Endothelial cell (in vitro differentiated cells): ENCODE results near the gene MRPL47. TPM values are rescaled to one million over a fixed set of nuclear protein-coding genes. Genes with fewer than 3 reads are reported as not detected.

ENCODE experiments used
- DNase-seq: peaks from one replicate; pipeline ENCODE4 v3.0.0; 2021; ENCODE audit warnings: low spot score
- H3K27ac Mint-ChIP-seq: one replicate; pipeline ENCODE4 v1.8.0; 2021; ENCODE audit warnings: mixed read lengths, inconsistent platforms; ENCODE audit not compliant: unreplicated experiment
- H3K27me3 Mint-ChIP-seq: one replicate; pipeline ENCODE4 v1.8.0; 2021; ENCODE audit warnings: mild to moderate bottlenecking, moderate library complexity, mixed read lengths, inconsistent platforms; ENCODE audit not compliant: unreplicated experiment
- H3K36me3 Mint-ChIP-seq: one replicate; pipeline ENCODE4 v1.8.0; 2021; ENCODE audit warnings: mild to moderate bottlenecking, low read depth, mixed read lengths, inconsistent platforms; ENCODE audit not compliant: unreplicated experiment
- H3K4me1 Mint-ChIP-seq: one replicate; pipeline ENCODE4 v1.8.0; 2021; ENCODE audit warnings: mild to moderate bottlenecking, mixed read lengths, inconsistent platforms; ENCODE audit not compliant: unreplicated experiment
- H3K4me3 Mint-ChIP-seq: one replicate; pipeline ENCODE4 v1.8.0; 2021; ENCODE audit warnings: mild to moderate bottlenecking, mixed read lengths, inconsistent platforms; ENCODE audit not compliant: unreplicated experiment
- H3K9me3 Mint-ChIP-seq: one replicate; pipeline ENCODE4 v1.8.0; 2021; ENCODE audit warnings: mixed read lengths, inconsistent platforms; ENCODE audit not compliant: unreplicated experiment
- total RNA-seq: library from RNA; stranded (reverse); fragmentation: NEBNext Ultra II Directional; extraction: Animal tissue kit (Norgen Biotek cat#: 25700); gene quantifications from one replicate; pipeline ENCODE4 v1.2.1, GENCODE V29; 2021; ENCODE audit not compliant: unreplicated experiment
- TF ChIP-seq, protein P1 (sequence below): fragments of 200-600 bp; sonication (generic); IDR thresholded peaks from one replicate; pipeline ENCODE4 v1.5.0; 2021; ENCODE audit warnings: antibody characterized with exemption; ENCODE audit not compliant: unreplicated experiment

MRPL47 gene
- total RNA-seq, 1 donor from 2014 or later: 39.0 TPM

DNA sequence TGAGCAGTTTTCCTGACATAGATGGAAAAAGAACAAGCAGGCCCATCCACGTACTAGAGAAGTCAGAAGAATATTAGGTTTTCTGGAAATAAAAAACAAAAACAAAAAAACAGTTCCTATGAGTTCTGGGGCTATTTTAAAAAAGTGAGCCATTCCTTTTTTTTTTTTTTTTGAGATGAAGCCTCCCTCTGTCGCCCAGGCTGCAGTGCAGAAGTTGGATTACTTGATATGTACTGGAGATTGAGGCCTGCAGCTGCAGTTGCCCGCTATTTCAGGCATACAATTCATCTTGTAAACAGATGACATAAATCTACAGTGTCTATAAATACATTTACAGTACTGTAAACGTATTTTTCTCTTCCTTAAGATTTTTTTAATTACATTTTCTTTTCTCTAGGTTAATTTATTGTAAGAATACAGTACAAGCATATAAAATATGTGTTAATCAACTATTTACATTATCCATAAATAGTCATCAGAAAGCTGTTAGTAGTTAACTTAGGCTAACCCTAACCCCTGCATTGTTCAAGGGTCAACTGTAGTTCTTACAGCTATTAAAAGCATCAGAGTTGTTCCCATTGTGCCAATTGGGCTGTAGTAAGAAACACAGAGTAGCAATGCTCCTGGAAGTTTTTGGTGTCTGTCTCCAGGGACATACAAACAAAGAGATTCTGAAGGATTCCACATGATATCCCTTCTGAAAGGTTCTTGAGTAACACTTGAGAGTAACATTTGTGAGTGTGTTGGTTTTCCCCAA is 52.9 kb downstream of the MRPL47 start:
- Mint-ChIP-seq H3K4me3 (no peak overlapping the region), H3K27me3 (no peaks in the 10 kb centered on the region), H3K36me3 (no peaks in the 10 kb centered on the region), H3K9me3 (no peaks in the 10 kb centered on the region), H3K4me1 (no peaks in the 10 kb centered on the region), H3K27ac (no peak overlapping the region)
- DNase-seq: no peak
- TF ChIP-seq, protein P1, sequence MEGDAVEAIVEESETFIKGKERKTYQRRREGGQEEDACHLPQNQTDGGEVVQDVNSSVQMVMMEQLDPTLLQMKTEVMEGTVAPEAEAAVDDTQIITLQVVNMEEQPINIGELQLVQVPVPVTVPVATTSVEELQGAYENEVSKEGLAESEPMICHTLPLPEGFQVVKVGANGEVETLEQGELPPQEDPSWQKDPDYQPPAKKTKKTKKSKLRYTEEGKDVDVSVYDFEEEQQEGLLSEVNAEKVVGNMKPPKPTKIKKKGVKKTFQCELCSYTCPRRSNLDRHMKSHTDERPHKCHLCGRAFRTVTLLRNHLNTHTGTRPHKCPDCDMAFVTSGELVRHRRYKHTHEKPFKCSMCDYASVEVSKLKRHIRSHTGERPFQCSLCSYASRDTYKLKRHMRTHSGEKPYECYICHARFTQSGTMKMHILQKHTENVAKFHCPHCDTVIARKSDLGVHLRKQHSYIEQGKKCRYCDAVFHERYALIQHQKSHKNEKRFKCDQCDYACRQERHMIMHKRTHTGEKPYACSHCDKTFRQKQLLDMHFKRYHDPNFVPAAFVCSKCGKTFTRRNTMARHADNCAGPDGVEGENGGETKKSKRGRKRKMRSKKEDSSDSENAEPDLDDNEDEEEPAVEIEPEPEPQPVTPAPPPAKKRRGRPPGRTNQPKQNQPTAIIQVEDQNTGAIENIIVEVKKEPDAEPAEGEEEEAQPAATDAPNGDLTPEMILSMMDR: no peak

DNA sequence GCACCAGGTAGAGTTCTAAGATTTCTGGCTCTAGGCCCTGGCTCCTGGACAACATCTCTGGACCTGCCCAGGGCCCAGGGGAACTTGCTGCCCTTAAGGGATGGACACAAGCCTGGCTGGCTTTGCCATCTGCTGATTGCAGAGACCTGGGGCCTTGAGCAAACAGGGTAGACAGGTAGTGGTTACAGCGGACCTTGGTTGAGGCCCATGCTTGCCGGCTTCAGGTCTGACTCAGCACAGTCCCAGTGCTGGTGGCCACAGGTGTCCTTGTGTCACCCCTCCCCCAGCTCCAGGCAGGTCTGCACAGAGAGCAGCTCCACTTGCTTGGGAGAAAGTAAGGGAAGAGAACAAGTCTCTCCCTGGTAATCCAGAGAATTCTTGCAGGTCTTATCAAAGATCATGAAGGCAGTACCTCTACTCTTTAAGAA is 57.6 kb downstream of the MRPL47 start:
- peaks cover 2% of the 10 kb centered on the region for H3K27me3 Mint-ChIP-seq
- DNase-seq: no peak
- H3K4me1 Mint-ChIP-seq: no peaks in the 10 kb centered on the region
- no peaks in the 10 kb centered on the region for H3K9me3 Mint-ChIP-seq
- H3K27ac Mint-ChIP-seq: no peak overlapping the region
- TF ChIP-seq, protein P1: no peak
- H3K36me3 Mint-ChIP-seq: no peaks in the 10 kb centered on the region
- no peak overlapping the region for H3K4me3 Mint-ChIP-seq

DNA sequence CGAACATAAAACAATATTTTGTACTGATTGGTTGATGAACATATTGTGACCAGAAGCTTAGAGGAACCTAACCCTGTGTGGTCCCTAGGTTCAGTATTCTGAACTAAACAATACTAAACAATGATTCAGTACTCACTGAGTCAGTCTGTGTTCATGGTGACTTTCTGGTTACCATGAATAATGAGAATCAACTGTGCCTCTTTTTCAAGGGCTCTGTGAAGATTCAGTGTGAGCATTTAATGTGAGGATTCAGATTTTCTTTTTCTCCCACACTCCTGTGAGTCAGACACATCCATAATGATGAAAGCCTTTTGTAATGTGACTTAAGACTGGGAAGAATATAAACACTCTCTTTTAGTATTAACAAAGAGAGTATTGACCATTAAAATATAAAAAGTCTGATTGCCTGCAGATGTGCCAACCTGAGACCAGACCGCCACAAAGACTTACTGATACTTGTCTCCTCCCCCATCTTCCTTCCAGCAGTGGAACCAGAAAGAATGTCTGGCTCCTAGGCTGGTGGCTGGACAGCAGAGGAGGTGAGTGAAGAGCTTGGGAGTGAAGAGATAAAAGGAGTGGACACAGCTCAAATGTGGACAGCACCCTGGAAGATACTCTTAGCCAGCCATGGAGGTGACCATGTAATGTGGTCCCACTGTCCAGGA is 59.3 kb downstream of the MRPL47 start:
- no peak for DNase-seq
- H3K4me1 Mint-ChIP-seq: no peaks in the 10 kb centered on the region
- no peak overlapping the region for H3K4me3 Mint-ChIP-seq
- no peaks in the 10 kb centered on the region for H3K36me3 Mint-ChIP-seq
- TF ChIP-seq, protein P1: no peak
- H3K27ac Mint-ChIP-seq: no peak overlapping the region
- H3K9me3 Mint-ChIP-seq: no peaks in the 10 kb centered on the region
- H3K27me3 Mint-ChIP-seq: peaks cover 2% of the 10 kb centered on the region

DNA sequence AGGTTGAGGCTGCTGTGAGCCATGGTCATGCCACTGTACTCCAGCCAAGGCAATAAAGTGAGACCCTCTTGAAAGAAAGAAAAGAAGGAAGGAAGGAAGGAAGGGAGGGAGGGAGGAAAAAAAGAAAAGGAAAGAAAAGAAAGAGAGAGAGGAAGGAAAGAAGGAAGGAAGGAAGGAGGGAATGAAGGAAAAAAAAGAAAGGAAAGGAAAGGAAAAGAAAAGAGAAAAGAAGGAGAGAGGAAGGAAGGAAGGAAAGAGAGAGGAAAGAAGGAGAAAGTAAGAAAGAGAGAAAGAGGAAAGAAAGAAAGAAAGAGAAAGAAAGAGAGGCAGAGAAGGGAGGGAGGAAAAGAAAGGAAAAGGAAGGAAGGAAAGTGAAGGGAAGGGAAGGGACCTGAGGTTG is 62.1 kb downstream of the MRPL47 start:
- peaks cover 6% of the 10 kb centered on the region for H3K27me3 Mint-ChIP-seq

More for the DNA sequence above, 62.1 kb downstream of the MRPL47 start:
- no peaks in the 10 kb centered on the region for H3K36me3 Mint-ChIP-seq
- no peak overlapping the region for H3K27ac Mint-ChIP-seq
- TF ChIP-seq, protein P1: no peak
- DNase-seq: no peak
- H3K4me3 Mint-ChIP-seq: no peak overlapping the region
- peaks cover 11% of the 10 kb centered on the region for H3K4me1 Mint-ChIP-seq
- H3K9me3 Mint-ChIP-seq: no peaks in the 10 kb centered on the region
